Placental epithelial cell (primary cell): ENCODE results near the gene ZNF81. TPM values are rescaled to one million over a fixed set of nuclear protein-coding genes. Genes with fewer than 3 reads are reported as not detected.

ENCODE experiments used
- total RNA-seq: library from RNA; depleted of rRNA; stranded (reverse); fragments of >200 nt; gene quantifications from 2 replicates; pipeline ENCODE4 v1.2.3, GENCODE V29; 2012

The ZNF81 gene
- 4.7 and 5.3 TPM in 2 replicates for total RNA-seq

DNA sequence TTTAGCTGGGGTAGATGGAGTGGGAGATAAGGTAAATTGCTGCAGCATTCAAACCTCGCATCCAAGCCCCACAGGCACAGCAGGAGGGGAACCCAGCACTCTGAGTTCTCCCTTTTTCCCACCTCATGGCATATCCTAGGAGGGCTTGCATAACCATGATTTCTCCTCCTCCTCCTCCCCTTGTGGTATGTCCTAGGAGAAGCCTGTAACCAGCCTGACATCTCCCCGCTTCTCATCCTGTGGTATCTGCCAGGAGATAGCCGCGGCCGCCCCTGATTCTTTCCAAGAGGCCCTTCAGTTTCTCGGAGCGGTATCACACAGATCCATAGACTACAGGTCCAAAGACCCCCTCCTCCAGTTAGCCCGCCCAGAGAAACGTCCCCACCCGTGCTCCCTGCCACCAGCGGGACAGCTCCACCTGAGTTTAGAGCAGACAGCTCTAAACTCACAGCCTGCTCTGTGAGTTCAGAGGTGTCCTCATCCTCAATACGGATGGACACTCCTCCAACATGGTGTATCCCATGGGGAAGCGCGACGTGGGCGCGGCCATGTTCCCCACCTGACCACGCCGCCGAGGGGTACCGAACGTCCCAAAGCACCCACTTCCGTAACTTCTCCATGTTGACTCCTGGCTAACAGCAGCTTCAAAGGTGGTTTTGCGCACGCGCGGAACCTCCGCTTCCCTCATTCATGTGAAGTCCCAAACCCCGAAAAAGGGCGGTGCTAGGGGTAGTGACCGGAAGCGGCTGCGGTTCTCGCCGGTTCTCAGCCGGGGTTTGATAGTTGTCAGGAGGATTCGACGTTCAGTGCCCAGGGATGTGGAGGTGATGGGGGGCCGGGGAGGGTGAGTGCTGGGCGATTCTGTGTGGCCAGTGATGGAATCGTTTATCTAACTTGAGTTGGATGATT lies at the start of gene ZNF81:
Gene ZNF81 (plus strand): TSS at position 739 of the 909 bp plus-strand sequence. CDS start 9,366 bp downstream, outside the sequence.

Other genes with a start within 250 kb of the ZNF81 start
- gene SYN1, start 217.0 kb upstream of the ZNF81 start, total RNA-seq: not detected in 2 replicates
- gene CFP, start 207.0 kb upstream of the ZNF81 start, total RNA-seq: under 0.01 TPM in 1 of 2 replicates, not detected in the other
- gene ELK1, start 186.3 kb upstream of the ZNF81 start, total RNA-seq: 9.8 and 15.0 TPM in 2 replicates
- gene UXT, start 177.7 kb upstream of the ZNF81 start, total RNA-seq: 86.6 and 111 TPM in 2 replicates
- 2.3 and 4.7 TPM in 2 replicates for gene ZNF182, start 167.1 kb downstream of the ZNF81 start, total RNA-seq
- not detected in 2 replicates for gene SPACA5, start 170.1 kb downstream of the ZNF81 start, total RNA-seq
- gene ZNF630, start 234.7 kb downstream of the ZNF81 start, total RNA-seq: 2.2 and 5.5 TPM in 2 replicates